Body of pancreas (tissue), 4 donors: Measurements from ENCODE around the gene FYB2. TPM values are rescaled to one million over a fixed set of nuclear protein-coding genes. Genes with fewer than 3 reads are reported as not detected.

Experiments used
- ATAC-seq: fragments of 150-250 bp; one replicate; pipeline ENCODE4 v1.9.1; 2016
- DNase-seq, 4 donors: peaks; one replicate each; pipeline ENCODE4 v3.0.0-alpha.2; 2019
- H3K27ac ChIP-seq, 4 donors: fragments of 200-600 bp; sonication (generic); 1 replicate in 3 of 4; 2 replicates in 1 of 4; pipeline versions ENCODE4 v1.5.1 to v1.6.1; 2016 to 2019; ENCODE audit warnings: mild to moderate bottlenecking in 1 of 4, mixed read lengths in 1 of 4, moderate library complexity in 1 of 4
- H3K27me3 ChIP-seq, 2 donors: fragments of 200-600 bp; sonication (generic); one replicate each; pipeline ENCODE4 v1.6.0; 2016; ENCODE audit warnings: mild to moderate bottlenecking in 1 of 2
- H3K36me3 ChIP-seq, 2 donors: fragments of 200-600 bp; sonication (generic); replicated peaks in 1 of 2; 2 replicates each; pipeline ENCODE4 v1.5.1; 2016; ENCODE audit warnings: low read depth in 2 of 2; ENCODE audit not compliant: insufficient read depth in 1 of 2
- H3K4me1 ChIP-seq: fragments of 200-600 bp; sonication (generic); one replicate; pipeline ENCODE4 v1.6.0; 2016
- H3K4me3 ChIP-seq, 2 donors: fragments of 200-600 bp; sonication (generic); 1 replicate in 1 of 2; 2 replicates in 1 of 2; pipeline ENCODE4 v1.5.1; 2016 to 2019
- H3K9me3 ChIP-seq, 3 donors: fragments of 200-600 bp; sonication (generic); 1 replicate in 2 of 3; 2 replicates in 1 of 3; pipeline ENCODE4 v1.5.1; 2016
- POLR2A ChIP-seq, 3 donors: fragments of 450-650 bp; IDR thresholded peaks; one replicate each; pipeline ENCODE4 v1.6.1; 2016; ENCODE audit warnings: antibody characterized with exemption in 3 of 3, mild to moderate bottlenecking in 2 of 3
- WGBS, 2 donors: methylation state at CpG; one replicate each; pipeline ENCODE4 v1.1.5; 2017; 5-methylcytosine and 5-hydroxymethylcytosine counted together
- intact Hi-C: fragments of 100-400 bp; cut with DNase I; formaldehyde crosslinking; loops from one replicate; pipeline ENCODE4 v1.15.1; 2023
- total RNA-seq, 2 donors: library from RNA; depleted of rRNA; stranded (reverse); fragments of >200 nt; gene quantifications; one replicate each; pipeline ENCODE4 v1.1.0, GENCODE V29; 2016
- TF ChIP-seq, protein P1 (sequence below), 7 experiments: fragments of 450-650 bp in 4 of 7; fragments of 200-600 bp in 3 of 7; sonication (generic) in 3 of 7; IDR thresholded peaks; one replicate each; pipeline ENCODE4 v1.5.1; 2016 to 2019; ENCODE audit warnings: antibody characterized with exemption in 7 of 7

FYB2 gene
- total RNA-seq, 2 donors from 2014 or later, result 2.3 to 3.4 TPM

DNA sequence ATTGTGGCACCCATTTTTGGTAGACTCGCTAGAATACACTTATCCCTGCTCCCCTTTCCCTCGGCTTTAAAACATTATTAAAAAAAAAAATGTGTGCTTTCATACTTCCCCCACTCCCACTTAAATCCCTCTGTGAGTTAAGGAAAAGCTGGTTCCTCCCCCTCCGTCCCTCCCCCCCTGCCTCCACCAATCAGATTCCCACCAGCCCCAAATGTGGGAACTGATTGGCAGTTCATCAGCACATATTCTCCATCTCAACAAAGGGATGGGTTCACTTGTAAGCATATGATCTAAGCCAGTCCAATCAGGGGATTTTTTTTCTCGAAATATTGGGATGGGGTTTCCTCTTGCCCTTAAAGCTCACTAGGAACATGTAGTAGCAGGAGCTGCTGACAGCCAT lies 10.8 kb upstream of the FYB2 start:
- no peak overlapping the region for H3K4me3 ChIP-seq
- H3K9me3 ChIP-seq, result no peaks in the 10 kb centered on the region
- WGBS, 2 donors, result 59 to 60% methylated on average over 4 of the region's 4 CpGs
- peaks cover 0 to 3% of the 10 kb centered on the region in 2 donors for H3K27me3 ChIP-seq
- DNase-seq (no peak), ATAC-seq (no peak)
- H3K27ac ChIP-seq, result no peak overlapping the region
- no peaks in the 10 kb centered on the region for H3K36me3 ChIP-seq
- TF ChIP-seq POLR2A (IDR thresholded peaks at IDR 0.05), result no peak
- TF ChIP-seq, protein P1, sequence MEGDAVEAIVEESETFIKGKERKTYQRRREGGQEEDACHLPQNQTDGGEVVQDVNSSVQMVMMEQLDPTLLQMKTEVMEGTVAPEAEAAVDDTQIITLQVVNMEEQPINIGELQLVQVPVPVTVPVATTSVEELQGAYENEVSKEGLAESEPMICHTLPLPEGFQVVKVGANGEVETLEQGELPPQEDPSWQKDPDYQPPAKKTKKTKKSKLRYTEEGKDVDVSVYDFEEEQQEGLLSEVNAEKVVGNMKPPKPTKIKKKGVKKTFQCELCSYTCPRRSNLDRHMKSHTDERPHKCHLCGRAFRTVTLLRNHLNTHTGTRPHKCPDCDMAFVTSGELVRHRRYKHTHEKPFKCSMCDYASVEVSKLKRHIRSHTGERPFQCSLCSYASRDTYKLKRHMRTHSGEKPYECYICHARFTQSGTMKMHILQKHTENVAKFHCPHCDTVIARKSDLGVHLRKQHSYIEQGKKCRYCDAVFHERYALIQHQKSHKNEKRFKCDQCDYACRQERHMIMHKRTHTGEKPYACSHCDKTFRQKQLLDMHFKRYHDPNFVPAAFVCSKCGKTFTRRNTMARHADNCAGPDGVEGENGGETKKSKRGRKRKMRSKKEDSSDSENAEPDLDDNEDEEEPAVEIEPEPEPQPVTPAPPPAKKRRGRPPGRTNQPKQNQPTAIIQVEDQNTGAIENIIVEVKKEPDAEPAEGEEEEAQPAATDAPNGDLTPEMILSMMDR (IDR thresholded peaks at IDR 0.05), result no peak
- no peaks in the 10 kb centered on the region for H3K4me1 ChIP-seq
- intact Hi-C loops, result loop anchor here (5.0 kb wide), 2 partner anchors 132 to 147 kb away; no protein-coding TSS in a partner anchor

GRCh38 chr1:56827711-56828110 lies 8.5 kb upstream of the FYB2 start:
- ATAC-seq, result no peak
- no peak for DNase-seq
- H3K4me3 ChIP-seq, result no peak overlapping the region
- H3K27ac ChIP-seq, result no peak overlapping the region
- no peaks in the 10 kb centered on the region for H3K36me3 ChIP-seq
- peaks cover 0 to 3% of the 10 kb centered on the region in 2 donors for H3K27me3 ChIP-seq
- H3K4me1 ChIP-seq, result no peaks in the 10 kb centered on the region
- H3K9me3 ChIP-seq, result no peaks in the 10 kb centered on the region
- TF ChIP-seq, protein P1 (IDR thresholded peaks at IDR 0.05), result no peak
- no peak for TF ChIP-seq POLR2A (IDR thresholded peaks at IDR 0.05)
- intact Hi-C loops, result no loop called here

DNA sequence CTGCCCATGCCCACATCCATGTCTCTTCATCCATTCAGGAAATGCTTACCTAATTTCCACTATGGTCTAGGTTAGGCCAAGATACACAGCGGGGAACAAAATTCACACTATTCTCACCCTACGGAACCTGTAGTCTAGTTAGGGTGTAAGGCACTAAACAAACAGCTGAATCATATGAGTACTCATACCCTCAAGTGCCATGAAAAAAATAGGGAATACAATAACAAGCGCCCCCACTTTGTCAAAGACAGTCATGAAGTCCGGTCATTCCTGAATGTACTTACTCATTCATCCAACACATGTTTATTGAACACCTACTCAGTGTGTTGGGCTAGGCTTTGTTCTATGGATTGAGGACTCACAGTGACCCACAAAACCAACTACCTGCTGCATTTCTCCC lies 6.2 kb upstream of the FYB2 start:
- no peak overlapping the region for H3K4me3 ChIP-seq
- no peaks in the 10 kb centered on the region for H3K9me3 ChIP-seq
- 70 to 72% methylated on average over 4 of the region's 4 CpGs for WGBS, 2 donors
- DNase-seq (no peak), ATAC-seq (no peak)
- H3K4me1 ChIP-seq, result peaks cover 12% of the 10 kb centered on the region
- no peaks in the 10 kb centered on the region for H3K27me3 ChIP-seq
- TF ChIP-seq, protein P1 (IDR thresholded peaks at IDR 0.05), result no peak
- no peak for TF ChIP-seq POLR2A (IDR thresholded peaks at IDR 0.05)
- intact Hi-C loops, result no loop called here
- H3K27ac ChIP-seq, result no peak overlapping the region
- no peaks in the 10 kb centered on the region for H3K36me3 ChIP-seq

DNA sequence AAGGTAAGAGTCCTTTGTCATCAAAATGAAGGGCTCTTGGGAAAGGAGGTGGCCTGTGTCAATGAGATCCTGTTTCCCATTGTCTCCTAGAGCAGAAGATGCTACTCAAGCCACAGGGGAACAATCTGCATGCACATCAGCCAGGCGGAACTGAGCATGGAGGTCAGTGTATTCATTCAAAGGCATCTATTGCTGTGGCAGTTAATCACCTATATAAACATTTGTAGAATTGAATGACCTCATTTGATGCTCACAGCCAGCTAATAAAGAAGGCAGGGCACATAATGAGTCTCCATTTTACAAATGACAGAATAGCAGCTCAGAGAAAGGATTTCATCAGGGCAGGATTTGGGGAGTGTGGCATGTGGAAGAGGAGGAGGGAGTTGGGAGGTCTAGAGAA lies 5.7 kb upstream of the FYB2 start:
- Histone ChIP-seq H3K4me3 (no peak overlapping the region), H3K27me3 (no peaks in the 10 kb centered on the region), H3K4me1 (peaks cover 17% of the 10 kb centered on the region), H3K27ac (no peak overlapping the region), H3K36me3 (no peaks in the 10 kb centered on the region), H3K9me3 (no peaks in the 10 kb centered on the region)
- 85 to 94% methylated on average over 1 of the region's 1 CpG for WGBS, 2 donors
- intact Hi-C loops, result no loop called here
- DNase-seq (no peak), ATAC-seq (no peak)
- TF ChIP-seq, protein P1 (IDR thresholded peaks at IDR 0.05), result no peak
- TF ChIP-seq POLR2A (IDR thresholded peaks at IDR 0.05), result no peak

GRCh38 chr1:56824271-56824670 lies 5.1 kb upstream of the FYB2 start:
- Histone ChIP-seq H3K27me3 (no peaks in the 10 kb centered on the region), H3K9me3 (no peaks in the 10 kb centered on the region), H3K36me3 (no peaks in the 10 kb centered on the region), H3K4me3 (no peak overlapping the region), H3K27ac (no peak overlapping the region), H3K4me1 (peaks cover 24% of the 10 kb centered on the region)
- TF ChIP-seq POLR2A (IDR thresholded peaks at IDR 0.05), result no peak
- TF ChIP-seq, protein P1 (IDR thresholded peaks at IDR 0.05), result no peak
- WGBS, 2 donors, result 94 to 97% methylated on average over 2 of the region's 2 CpGs
- DNase-seq (no peak), ATAC-seq (no peak)
- intact Hi-C loops, result no loop called here
